HG03354 (cell line): ENCODE measurements around the gene PALLD.

Experiments used
- ATAC-seq: cut with Tn5 transposase; IDR thresholded peaks from one replicate; pipeline ENCODE4 v1.9.1; 2021; ENCODE audit warnings: mild to moderate bottlenecking; ENCODE audit not compliant: unreplicated experiment, poor library complexity, severe bottlenecking

Gene PALLD

GRCh38 chr4:168737806-168738172, 240.9 kb downstream of the PALLD start:
- no peak for ATAC-seq

- ATAC-seq, result no peak
These were observed 243.0 kb downstream of the PALLD start for GRCh38 chr4:168739886-168740285.

GRCh38 chr4:168740691-168741090, 243.8 kb downstream of the PALLD start:
- ATAC-seq, result no peak

- no peak for ATAC-seq
These were observed 244.7 kb downstream of the PALLD start for GRCh38 chr4:168741281-168742173.

- ATAC-seq, result no peak
These were observed 246.3 kb downstream of the PALLD start for GRCh38 chr4:168743131-168743530.

- no peak for ATAC-seq
These were observed 246.7 kb downstream of the PALLD start for GRCh38 chr4:168743601-168744000.

GRCh38 chr4:168744021-168744420, 247.2 kb downstream of the PALLD start:
- no peak for ATAC-seq

GRCh38 chr4:168748807-168749206, 252.0 kb downstream of the PALLD start:
- ATAC-seq, result no peak

GRCh38 chr4:168751263-168752225, 254.7 kb downstream of the PALLD start:
- no peak for ATAC-seq

- ATAC-seq, result no peak
These were observed 259.0 kb downstream of the PALLD start for GRCh38 chr4:168755598-168756477.

GRCh38 chr4:168757500-168757899, 260.6 kb downstream of the PALLD start:
- ATAC-seq, result no peak

GRCh38 chr4:168758351-168758876, 261.6 kb downstream of the PALLD start:
- no peak for ATAC-seq

- ATAC-seq, result no peak
These were observed 262.5 kb downstream of the PALLD start for GRCh38 chr4:168759321-168759720.

- no peak for ATAC-seq
These were observed 263.2 kb downstream of the PALLD start for GRCh38 chr4:168759959-168760527.

GRCh38 chr4:168761066-168761465, 264.2 kb downstream of the PALLD start:
- ATAC-seq, result no peak

- ATAC-seq, result no peak
These were observed 268.5 kb downstream of the PALLD start for GRCh38 chr4:168765322-168765721.

- ATAC-seq, result no peak
These were observed 268.9 kb downstream of the PALLD start for GRCh38 chr4:168765726-168766125.

- no peak for ATAC-seq
These were observed 269.9 kb downstream of the PALLD start for GRCh38 chr4:168766604-168767316.
